Kidney epithelial cell (primary cell): ENCODE data around the gene SAMD10. TPM values are rescaled to one million over a fixed set of nuclear protein-coding genes. Genes with fewer than 3 reads are reported as not detected.
A peak's percentile ranks its signal among the peaks of the same experiment; 100 is the strongest.

ENCODE experiments used
- DNase-seq: peaks from one replicate; pipeline ENCODE4 v3.0.0-alpha.2; 2010; ENCODE audit warnings: low read depth
- H3K27me3 ChIP-seq: 2 replicates; pipeline ENCODE4 v1.6.0; 2011; ENCODE audit warnings: low read length; ENCODE audit not compliant: control insufficient read depth, insufficient read depth
- H3K36me3 ChIP-seq: 2 replicates; pipeline ENCODE4 v1.5.1; 2011; ENCODE audit warnings: low read length; ENCODE audit not compliant: control insufficient read depth, insufficient read depth
- H3K4me3 ChIP-seq: 2 replicates; pipeline ENCODE4 v1.5.1; 2011; ENCODE audit warnings: low read depth, mild to moderate bottlenecking, control low read depth, low read length
- CTCF ChIP-seq: IDR thresholded peaks from 2 replicates; pipeline ENCODE4 v1.5.1; 2011; ENCODE audit warnings: mild to moderate bottlenecking, moderate library complexity, low read length, control low read depth, inconsistent platforms; ENCODE audit not compliant: insufficient read depth, poor library complexity, severe bottlenecking
- total RNA-seq: library from RNA; depleted of rRNA; stranded (reverse); fragments of >200 nt; gene quantifications from 2 replicates; pipeline ENCODE4 v1.2.3, GENCODE V29; 2015

Gene SAMD10
- total RNA-seq, 1 donor from 2014 or later, result 9.6 TPM

- Histone ChIP-seq H3K27me3 (no peaks in the 10 kb centered on the region), H3K4me3 (no peak overlapping the region), H3K36me3 (peaks cover 5% of the 10 kb centered on the region)
- TF ChIP-seq CTCF, result no peak
- no peak for DNase-seq
These were observed 41.8 kb downstream of the SAMD10 start for GRCh38 chr20:63937596-63937995.

DNA sequence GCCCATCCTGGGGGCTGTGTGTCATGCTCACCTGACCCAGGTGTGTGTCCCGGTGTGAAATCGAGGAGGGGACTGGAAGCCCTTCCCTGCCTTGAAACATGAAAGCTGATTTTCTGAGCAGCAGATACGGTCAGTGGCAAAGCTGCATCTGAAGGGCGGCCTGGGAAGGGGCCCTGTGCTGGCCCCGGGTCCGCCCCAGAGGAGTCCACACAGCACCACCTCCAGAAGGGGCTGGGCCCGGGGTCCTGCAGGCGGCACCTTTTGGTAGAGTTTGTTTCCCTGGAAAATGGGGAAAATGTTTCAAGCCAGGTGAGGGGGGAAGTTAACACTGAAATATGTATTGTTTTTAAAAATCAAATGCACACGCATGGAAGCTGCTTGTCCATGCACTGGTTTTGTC, 44.0 kb downstream of the SAMD10 start:
- H3K4me3 ChIP-seq, result no peak overlapping the region
- H3K36me3 ChIP-seq, result peaks cover 7% of the 10 kb centered on the region
- TF ChIP-seq CTCF, result no peak
- no peak for DNase-seq
- H3K27me3 ChIP-seq, result no peaks in the 10 kb centered on the region

DNA sequence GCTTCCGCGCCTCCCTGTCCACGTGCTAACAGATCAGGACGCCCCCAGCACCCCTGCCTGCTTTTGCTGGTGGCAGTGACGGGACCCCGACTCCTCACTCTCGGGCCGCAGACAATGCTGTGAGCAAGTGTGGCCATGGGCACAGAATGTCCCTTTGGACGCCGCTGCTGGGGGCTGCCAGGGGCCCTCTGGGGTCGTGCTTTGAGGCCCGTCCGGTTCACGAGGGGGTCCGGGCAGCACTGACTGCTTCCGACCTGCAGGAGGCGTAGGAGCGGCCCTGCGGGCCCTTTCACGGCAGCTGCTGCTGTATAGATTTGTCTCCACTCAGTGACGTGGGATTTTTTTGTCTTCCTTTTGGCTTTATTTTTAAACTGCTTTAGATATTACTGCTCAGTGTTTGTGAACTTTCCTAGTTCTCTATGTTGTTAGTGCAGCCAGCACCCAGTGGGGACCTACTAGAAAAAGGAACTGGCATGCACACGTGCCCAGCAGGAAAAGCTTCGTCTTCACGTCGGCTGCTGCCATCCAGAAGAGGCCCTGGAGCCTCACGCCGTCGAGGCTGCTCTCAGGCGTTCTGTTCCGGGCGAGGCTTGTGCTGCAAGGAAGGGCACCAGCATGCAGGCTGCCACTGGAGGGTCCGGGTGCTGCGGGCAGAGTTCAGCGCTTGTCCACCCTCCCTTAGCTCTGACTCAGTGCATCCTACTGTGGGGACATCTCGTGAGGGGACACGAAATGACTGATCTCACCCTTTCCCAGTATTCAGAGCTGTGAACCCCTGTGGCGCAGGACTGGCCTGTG, 45.0 kb downstream of the SAMD10 start:
- Histone ChIP-seq H3K4me3 (no peak overlapping the region), H3K27me3 (no peaks in the 10 kb centered on the region), H3K36me3 (peaks cover 8% of the 10 kb centered on the region)
- peak; percentile 48 for TF ChIP-seq CTCF
- DNase-seq, result no peak

GRCh38 chr20:63933646-63934045, 45.8 kb downstream of the SAMD10 start:
- Histone ChIP-seq H3K27me3 (no peaks in the 10 kb centered on the region), H3K4me3 (no peak overlapping the region), H3K36me3 (peaks cover 8% of the 10 kb centered on the region)
- no peak for DNase-seq
- no peak for TF ChIP-seq CTCF

- no peaks in the 10 kb centered on the region for H3K27me3 ChIP-seq
- H3K4me3 ChIP-seq, result no peak overlapping the region
- peaks cover 8% of the 10 kb centered on the region for H3K36me3 ChIP-seq
- no peak for DNase-seq
- TF ChIP-seq CTCF, result no peak
These were observed 46.8 kb downstream of the SAMD10 start for GRCh38 chr20:63932606-63933160.
